GM12878 (cell line): Measurements from ENCODE around the gene LCLAT1. TPM values are rescaled to one million over a fixed set of nuclear protein-coding genes. Genes with fewer than 3 reads are reported as not detected.

ENCODE experiments used
- ATAC-seq: fragments of 200-7000 bp; cut with Tn5 transposase; 3 replicates; pipeline ENCODE4 v1.9.1; 2020; ENCODE audit warnings: mild to moderate bottlenecking, moderate library complexity
- BruUV-seq: library from RNA; stranded (reverse); fragments of 400-500 nt; replicated peaks from 2 replicates; lab custom pipeline; 2021; lab: Mats Ljungman, UMichigan
- CTCF ChIA-PET: fragments of 300-600 bp; sonication (Branson Sonifier 250); formaldehyde crosslinking; extraction: SDS; loops from one replicate; lab custom pipeline; 2021; ENCODE audit warnings: inconsistent platforms; lab: Yijun Ruan, JAX
- POLR2A ChIA-PET: fragments of 350-600 bp; formaldehyde crosslinking; extraction: SDS; loops from one replicate; lab custom pipeline; 2021; ENCODE audit warnings: inconsistent platforms; lab: Charles Lee
- RAD21 ChIA-PET: fragments of 300-600 bp; sonication (Branson Sonifier 250); formaldehyde crosslinking; loops from one replicate; lab custom pipeline; 2023; ENCODE audit warnings: antibody characterized with exemption; ENCODE audit not compliant: unreplicated experiment; lab: Charles Lee
- SMC1A ChIA-PET: fragments of 300-600 bp; sonication (Branson Sonifier 250); formaldehyde crosslinking; loops from one replicate; lab custom pipeline; 2023; ENCODE audit not compliant: unreplicated experiment, uncharacterized antibody; lab: Charles Lee
- DNase-seq: peaks from one replicate; pipeline ENCODE4 v3.0.0-alpha.2; 2011; ENCODE audit warnings: low read depth, low spot score
- FAIRE-seq: peaks from 3 replicates; lab custom pipeline; 2011; peaks lifted over from hg19 to GRCh38; lab: Jason Lieb, UNC
- H2AFZ ChIP-seq: 2 replicates; pipeline ENCODE4 v1.6.0; 2011; ENCODE audit warnings: low read depth, low read length, control low read depth; ENCODE audit not compliant: control insufficient read depth
- H3K27ac ChIP-seq: 2 replicates; pipeline ENCODE4 v1.5.1; 2011; ENCODE audit warnings: control low read depth; ENCODE audit not compliant: control insufficient read depth, insufficient read depth
- H3K27me3 ChIP-seq, 2 experiments: replicated peaks in 1 of 2; 2 replicates each; pipeline versions ENCODE4 v1.6.0 to v1.6.1; 2011; ENCODE audit warnings: low read length in 1 of 2; ENCODE audit not compliant: control insufficient read depth in 2 of 2, insufficient read depth in 2 of 2
- H3K36me3 ChIP-seq, 2 experiments: 2 replicates each; pipeline ENCODE4 v1.5.1; 2011; ENCODE audit warnings: low read length in 1 of 2; ENCODE audit not compliant: control insufficient read depth in 2 of 2, insufficient read depth in 2 of 2
- H3K4me1 ChIP-seq: 2 replicates; pipeline ENCODE4 v1.6.1; 2011; ENCODE audit warnings: mild to moderate bottlenecking, low read length, moderate library complexity, mixed read lengths; ENCODE audit not compliant: control insufficient read depth, insufficient read depth
- H3K4me2 ChIP-seq: 2 replicates; pipeline ENCODE4 v1.6.0; 2011; ENCODE audit warnings: control low read depth; ENCODE audit not compliant: control insufficient read depth, insufficient read depth
- H3K4me3 ChIP-seq: fragments of 200-600 bp; sonication (generic); 2 replicates; pipeline ENCODE4 v1.5.1; 2016
- H3K79me2 ChIP-seq: 2 replicates; pipeline ENCODE4 v1.6.0; 2011; ENCODE audit warnings: low read length; ENCODE audit not compliant: control insufficient read depth, insufficient read depth
- H3K9ac ChIP-seq: 2 replicates; pipeline ENCODE4 v1.8.0; 2011; ENCODE audit warnings: low read length, control low read depth, mixed read lengths; ENCODE audit not compliant: control insufficient read depth, insufficient read depth
- H3K9me3 ChIP-seq: replicated peaks from 3 replicates; pipeline ENCODE4 v1.5.1; 2011; ENCODE audit warnings: mild to moderate bottlenecking, low read length; ENCODE audit not compliant: control insufficient read depth, insufficient read depth
- H4K20me1 ChIP-seq: 2 replicates; pipeline ENCODE4 v1.6.0; 2011; ENCODE audit not compliant: control insufficient read depth, insufficient read depth
- BCL11A ChIP-seq: IDR thresholded peaks from 2 replicates; pipeline ENCODE4 v1.6.1; 2011; ENCODE audit warnings: low read depth, low read length
- BHLHE40 ChIP-seq, 2 experiments: fragments of 450-650 bp in 1 of 2; IDR thresholded peaks; 2 replicates each; pipeline ENCODE4 v1.6.1; 2011 to 2017; ENCODE audit warnings: low read depth in 2 of 2, borderline replicate concordance in 1 of 2, improper control_type of control experiment in 1 of 2, low read length in 1 of 2, mild to moderate bottlenecking in 1 of 2
- CBX5 ChIP-seq: sonication (generic); IDR thresholded peaks from 2 replicates; pipeline ENCODE4 v1.6.1; 2016; ENCODE audit warnings: low read depth, moderate library complexity, mild to moderate bottlenecking, inconsistent platforms
- CEBPB ChIP-seq, 2 experiments: fragments of 150-350 bp in 1 of 2; IDR thresholded peaks; 2 replicates each; pipeline ENCODE4 v1.6.1; 2012 to 2014; ENCODE audit warnings: low read depth in 2 of 2, low read length in 2 of 2, borderline replicate concordance in 1 of 2, inconsistent platforms in 1 of 2
- EGR1 ChIP-seq, 2 experiments: IDR thresholded peaks; 1 replicate in 1 of 2; 2 replicates in 1 of 2; pipeline ENCODE4 v1.6.1; 2011 to 2012; ENCODE audit warnings: low read depth in 2 of 2, low read length in 2 of 2, borderline replicate concordance in 1 of 2, mild to moderate bottlenecking in 1 of 2, moderate library complexity in 1 of 2
- MYC ChIP-seq: IDR thresholded peaks from 2 replicates; pipeline ENCODE4 v1.6.1; 2011; ENCODE audit warnings: mild to moderate bottlenecking, low read length, moderate library complexity, inconsistent platforms; ENCODE audit not compliant: insufficient read depth, insufficient replicate concordance, insufficient read length, severe bottlenecking
- PAX8 ChIP-seq: fragments of 450-650 bp; IDR thresholded peaks from 2 replicates; pipeline ENCODE4 v1.6.1; 2017; ENCODE audit warnings: mild to moderate bottlenecking, moderate library complexity
- POU2F2 ChIP-seq: IDR thresholded peaks from 3 replicates; pipeline ENCODE4 v1.6.1; 2011; ENCODE audit warnings: low read depth, mild to moderate bottlenecking, low read length, borderline replicate concordance
- STAT3 ChIP-seq: IDR thresholded peaks from 2 replicates; pipeline ENCODE4 v1.6.1; 2011; ENCODE audit warnings: low read depth, low read length, improper control_type of control experiment
- TBL1XR1 ChIP-seq: IDR thresholded peaks from 2 replicates; pipeline ENCODE4 v1.6.1; 2012; ENCODE audit warnings: low read depth, low read length, improper control_type of control experiment
- ZNF217 ChIP-seq: fragments of 450-650 bp; IDR thresholded peaks from 2 replicates; pipeline ENCODE4 v1.6.1; 2017; ENCODE audit warnings: antibody characterized with exemption, mild to moderate bottlenecking
- ZNF24 ChIP-seq: fragments of 450-650 bp; IDR thresholded peaks from 2 replicates; pipeline ENCODE4 v1.6.1; 2017; ENCODE audit warnings: antibody characterized with exemption, mild to moderate bottlenecking
- ZNF384 ChIP-seq: IDR thresholded peaks from 2 replicates; pipeline ENCODE4 v1.6.1; 2012; ENCODE audit warnings: low read depth, mild to moderate bottlenecking, low read length, improper control_type of control experiment, borderline replicate concordance
- ZSCAN29 ChIP-seq: fragments of 450-650 bp; IDR thresholded peaks from 2 replicates; pipeline ENCODE4 v1.6.1; 2017; ENCODE audit warnings: mild to moderate bottlenecking, moderate library complexity
- WGBS: methylation state at CpG from one replicate; pipeline ENCODE4 v1.1.6; 2016; ENCODE audit warnings: low lambda C conversion rate; ENCODE audit not compliant: insufficient replicate concordance, insufficient coverage; ENCODE audit errors: missing lambda C conversion rate; 5-methylcytosine and 5-hydroxymethylcytosine counted together
- in situ Hi-C: fragments of 300-500 bp; cut with MboI; formaldehyde crosslinking; loops from 9 replicates; pipeline ENCODE4 v1.14.3; 2018; ENCODE audit warnings: mixed read lengths
- intact Hi-C: fragments of 100-400 bp; cut with micrococcal nuclease; formaldehyde crosslinking; loops from one replicate; pipeline ENCODE4 v1.14.2; 2022; ENCODE audit not compliant: unreplicated experiment
- polyA plus RNA-seq, 11 experiments: library from polyadenylated mRNA; depleted of rRNA in 4 of 11; unstranded in 6 of 11; stranded (reverse) in 5 of 11; fragments of >200 nt; fragmentation: Nextera tagmentation in 4 of 11; fragmentation: Illumina TruSeq in 1 of 11; extraction: Ambion mirVana in 4 of 11; extraction: Trizol in 1 of 11; gene quantifications; 1 replicate in 1 of 11; 2 replicates in 10 of 11; pipeline versions ENCODE4 v1.2.1 to v1.2.3, GENCODE V29; 2011 to 2016; ENCODE audit warnings: inconsistent platforms in 2 of 11, missing spikeins in 2 of 11, low read depth in 1 of 11
- total RNA-seq, 4 experiments: library from RNA; depleted of rRNA in 3 of 4; stranded (reverse); fragments of >200 nt in 3 of 4; fragmentation: Illumina TruSeq in 1 of 4; extraction: Trizol in 1 of 4; gene quantifications; 2 replicates each; pipeline versions ENCODE4 v1.2.1 to v1.2.3, GENCODE V29; 2013 to 2021
- TF ChIP-seq, protein P1 (sequence below): fragments of 450-650 bp; IDR thresholded peaks from 2 replicates; pipeline ENCODE4 v1.6.1; 2018; ENCODE audit warnings: mild to moderate bottlenecking, low read depth, moderate library complexity; ENCODE audit not compliant: partially characterized antibody
- TF ChIP-seq, protein P2 (sequence below): IDR thresholded peaks from 2 replicates; pipeline ENCODE4 v1.6.1; 2012; ENCODE audit warnings: low read length, inconsistent platforms
- TF ChIP-seq, protein P3 (sequence below): IDR thresholded peaks from 2 replicates; pipeline ENCODE4 v1.6.1; 2011; ENCODE audit warnings: mild to moderate bottlenecking, low read depth, low read length, moderate library complexity; ENCODE audit not compliant: insufficient replicate concordance

Gene LCLAT1
- total and polyA plus RNA-seq, 10 of the 15 experiments (the other 5 are each of a cell fraction or from before 2014, with no cell fraction given) = 8.1 to 33.0 (median 15.9) TPM

DNA sequence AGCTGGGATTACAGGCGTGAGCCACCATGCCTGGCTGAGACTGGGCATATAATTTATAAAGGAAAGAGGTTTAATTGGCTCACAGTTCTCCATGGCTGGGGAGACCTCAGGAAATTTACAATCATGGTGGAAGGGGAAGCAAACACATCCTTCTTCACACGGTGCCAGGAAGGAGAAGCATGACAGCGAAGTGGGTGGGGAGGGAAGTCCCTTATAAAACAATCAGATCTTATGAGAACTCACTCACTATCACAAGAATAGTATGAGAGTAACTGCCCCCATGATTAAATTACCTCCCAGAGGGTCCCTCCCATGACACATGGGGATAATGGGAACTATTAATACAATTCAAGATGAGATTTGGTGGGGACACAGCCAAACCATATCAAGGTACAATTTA is 7.8 kb upstream of the LCLAT1 start:
- intact Hi-C loops (no loop called here), in situ Hi-C loops (no loop called here)
- no peaks in the 10 kb centered on the region for H3K27me3 ChIP-seq
- no TSS peak for BruUV-seq
- no peaks in the 10 kb centered on the region for H3K9me3 ChIP-seq
- ChIA-PET RAD21 (interaction anchor here (3.1 kb wide), 1 partner anchor 17 kb away, joined by 22 read pairs; no protein-coding TSS in a partner anchor), CTCF (interaction anchor here (0.7 to 1.0 kb wide), 2 partner anchors 104 to 274 kb away, joined by 3 read pairs; no protein-coding TSS in a partner anchor), POLR2A (no interaction called here), SMC1A (interaction anchor here (1.5 to 9.1 kb wide), 3 partner anchors 11 to 203 kb away, joined by 3 to 96 read pairs (median 5); no protein-coding TSS in a partner anchor)
- no peak overlapping the region for H2AFZ ChIP-seq
- no peak overlapping the region for H3K9ac ChIP-seq
- FAIRE-seq (no peak), ATAC-seq (no peak), DNase-seq (no peak)
- no peaks in the 10 kb centered on the region for H4K20me1 ChIP-seq
- no peaks in the 10 kb centered on the region for H3K79me2 ChIP-seq
- no peak overlapping the region for H3K4me3 ChIP-seq
- 97% methylated on average over 3 of the region's 3 CpGs for WGBS
- no peak overlapping the region for H3K4me2 ChIP-seq
- H3K4me1 ChIP-seq = peaks cover 2% of the 10 kb centered on the region; the same call in 1 of the 2 replicates
- TF ChIP-seq CEBPB (IDR thresholded peaks at IDR 0.05; ENCODE audit: borderline replicate concordance in 1 of 2, low read depth in 2 of 2, low read length in 2 of 2) = no peak
- TF ChIP-seq STAT3 = no peak
- no peak for TF ChIP-seq EGR1 (IDR thresholded peaks at IDR 0.05; ENCODE audit: borderline replicate concordance in 1 of 2, low read depth in 2 of 2, low read length in 2 of 2)
- TF ChIP-seq, protein P1, sequence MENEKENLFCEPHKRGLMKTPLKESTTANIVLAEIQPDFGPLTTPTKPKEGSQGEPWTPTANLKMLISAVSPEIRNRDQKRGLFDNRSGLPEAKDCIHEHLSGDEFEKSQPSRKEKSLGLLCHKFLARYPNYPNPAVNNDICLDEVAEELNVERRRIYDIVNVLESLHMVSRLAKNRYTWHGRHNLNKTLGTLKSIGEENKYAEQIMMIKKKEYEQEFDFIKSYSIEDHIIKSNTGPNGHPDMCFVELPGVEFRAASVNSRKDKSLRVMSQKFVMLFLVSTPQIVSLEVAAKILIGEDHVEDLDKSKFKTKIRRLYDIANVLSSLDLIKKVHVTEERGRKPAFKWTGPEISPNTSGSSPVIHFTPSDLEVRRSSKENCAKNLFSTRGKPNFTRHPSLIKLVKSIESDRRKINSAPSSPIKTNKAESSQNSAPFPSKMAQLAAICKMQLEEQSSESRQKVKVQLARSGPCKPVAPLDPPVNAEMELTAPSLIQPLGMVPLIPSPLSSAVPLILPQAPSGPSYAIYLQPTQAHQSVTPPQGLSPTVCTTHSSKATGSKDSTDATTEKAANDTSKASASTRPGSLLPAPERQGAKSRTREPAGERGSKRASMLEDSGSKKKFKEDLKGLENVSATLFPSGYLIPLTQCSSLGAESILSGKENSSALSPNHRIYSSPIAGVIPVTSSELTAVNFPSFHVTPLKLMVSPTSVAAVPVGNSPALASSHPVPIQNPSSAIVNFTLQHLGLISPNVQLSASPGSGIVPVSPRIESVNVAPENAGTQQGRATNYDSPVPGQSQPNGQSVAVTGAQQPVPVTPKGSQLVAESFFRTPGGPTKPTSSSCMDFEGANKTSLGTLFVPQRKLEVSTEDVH = no peak
- no peak for TF ChIP-seq BHLHE40 (IDR thresholded peaks at IDR 0.05; ENCODE audit: borderline replicate concordance in 1 of 2, low read depth in 2 of 2, low read length in 1 of 2)
- TF ChIP-seq ZNF384 = no peak
- TF ChIP-seq BCL11A = no peak
- TF ChIP-seq, protein P2, sequence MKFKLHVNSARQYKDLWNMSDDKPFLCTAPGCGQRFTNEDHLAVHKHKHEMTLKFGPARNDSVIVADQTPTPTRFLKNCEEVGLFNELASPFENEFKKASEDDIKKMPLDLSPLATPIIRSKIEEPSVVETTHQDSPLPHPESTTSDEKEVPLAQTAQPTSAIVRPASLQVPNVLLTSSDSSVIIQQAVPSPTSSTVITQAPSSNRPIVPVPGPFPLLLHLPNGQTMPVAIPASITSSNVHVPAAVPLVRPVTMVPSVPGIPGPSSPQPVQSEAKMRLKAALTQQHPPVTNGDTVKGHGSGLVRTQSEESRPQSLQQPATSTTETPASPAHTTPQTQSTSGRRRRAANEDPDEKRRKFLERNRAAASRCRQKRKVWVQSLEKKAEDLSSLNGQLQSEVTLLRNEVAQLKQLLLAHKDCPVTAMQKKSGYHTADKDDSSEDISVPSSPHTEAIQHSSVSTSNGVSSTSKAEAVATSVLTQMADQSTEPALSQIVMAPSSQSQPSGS = no peak
- no peak for TF ChIP-seq CBX5
- TF ChIP-seq ZNF217 = no peak
- no peak for TF ChIP-seq ZSCAN29
- no peak for TF ChIP-seq ZNF24
- TF ChIP-seq MYC = no peak
- TF ChIP-seq POU2F2 = no peak
- TF ChIP-seq, protein P3, sequence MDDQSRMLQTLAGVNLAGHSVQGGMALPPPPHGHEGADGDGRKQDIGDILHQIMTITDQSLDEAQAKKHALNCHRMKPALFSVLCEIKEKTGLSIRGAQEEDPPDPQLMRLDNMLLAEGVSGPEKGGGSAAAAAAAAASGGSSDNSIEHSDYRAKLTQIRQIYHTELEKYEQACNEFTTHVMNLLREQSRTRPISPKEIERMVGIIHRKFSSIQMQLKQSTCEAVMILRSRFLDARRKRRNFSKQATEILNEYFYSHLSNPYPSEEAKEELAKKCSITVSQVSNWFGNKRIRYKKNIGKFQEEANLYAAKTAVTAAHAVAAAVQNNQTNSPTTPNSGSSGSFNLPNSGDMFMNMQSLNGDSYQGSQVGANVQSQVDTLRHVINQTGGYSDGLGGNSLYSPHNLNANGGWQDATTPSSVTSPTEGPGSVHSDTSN = no peak
- no peak for TF ChIP-seq TBL1XR1
- no peak for TF ChIP-seq PAX8
- no peak overlapping the region for H3K27ac ChIP-seq
- H3K36me3 ChIP-seq = no peaks in the 10 kb centered on the region
